Measurements from ENCODE around the gene PTPRD.

The PTPRD gene

DNA sequence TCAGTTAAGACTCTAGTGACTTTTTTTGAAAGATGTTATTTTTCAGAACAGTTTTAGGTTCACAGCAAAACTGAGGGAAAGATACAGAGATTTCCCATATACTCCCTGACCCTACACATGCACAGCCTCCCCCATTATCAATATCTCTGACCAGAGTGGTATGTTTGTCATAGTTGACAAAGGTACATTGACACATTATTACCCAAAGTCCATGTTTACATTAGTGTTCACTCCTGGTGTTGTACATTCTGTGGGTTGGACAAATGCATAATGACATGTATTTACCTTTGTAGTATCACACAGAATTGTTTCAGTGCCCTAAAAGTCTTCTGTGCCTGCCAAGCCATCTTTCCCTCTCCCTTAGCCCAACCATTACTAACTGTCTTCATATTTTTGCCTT lies 2342.6 kb downstream of the PTPRD start:
- DNase-seq (ENCODE audit: low read depth, low spot score): no peak

DNA sequence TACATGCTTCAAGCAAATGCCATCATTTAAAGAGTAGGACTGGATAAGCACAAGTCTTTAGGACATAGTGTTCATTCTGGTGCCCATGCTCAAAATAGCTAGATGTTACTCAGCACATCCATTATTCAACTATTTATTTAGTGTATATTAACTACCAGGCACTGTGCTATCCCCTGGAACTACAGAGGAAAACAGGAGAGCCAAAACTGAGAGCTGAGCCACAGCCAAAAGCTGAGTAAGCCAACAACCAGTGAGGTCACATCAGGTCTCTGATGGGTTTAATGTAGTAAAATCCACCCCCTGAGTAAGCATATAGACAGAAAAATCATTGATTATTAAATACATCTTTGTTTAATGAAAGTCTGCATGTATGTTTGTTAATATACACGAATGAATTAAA lies 2343.9 kb downstream of the PTPRD start:
- DNase-seq (ENCODE audit: low read depth, low spot score): no peak

- DNase-seq (ENCODE audit: low read depth, low spot score): no peak
Observed at GRCh38 chr9:8268216-8268878, 2344.5 kb downstream of the PTPRD start.

DNA sequence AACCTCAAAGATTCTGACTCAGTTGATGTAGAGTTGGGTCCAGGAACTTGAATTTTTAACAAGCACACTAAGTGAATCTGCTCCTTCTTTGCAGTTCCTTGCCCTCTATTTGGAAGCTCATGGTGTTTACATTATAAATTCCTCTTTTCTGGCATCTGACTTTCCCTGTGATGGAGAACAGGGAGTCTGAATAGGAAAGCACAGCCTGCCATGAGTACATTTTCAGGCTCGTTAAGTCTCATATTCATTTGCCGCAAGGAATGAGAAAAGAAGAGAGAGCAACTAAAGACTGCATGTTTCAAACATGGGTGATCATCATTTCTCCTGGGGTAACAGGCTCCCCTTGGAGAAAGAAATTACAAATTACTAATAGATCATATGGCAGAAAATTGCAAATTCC lies 2345.2 kb downstream of the PTPRD start:
- DNase-seq (ENCODE audit: low read depth, low spot score): no peak

DNA sequence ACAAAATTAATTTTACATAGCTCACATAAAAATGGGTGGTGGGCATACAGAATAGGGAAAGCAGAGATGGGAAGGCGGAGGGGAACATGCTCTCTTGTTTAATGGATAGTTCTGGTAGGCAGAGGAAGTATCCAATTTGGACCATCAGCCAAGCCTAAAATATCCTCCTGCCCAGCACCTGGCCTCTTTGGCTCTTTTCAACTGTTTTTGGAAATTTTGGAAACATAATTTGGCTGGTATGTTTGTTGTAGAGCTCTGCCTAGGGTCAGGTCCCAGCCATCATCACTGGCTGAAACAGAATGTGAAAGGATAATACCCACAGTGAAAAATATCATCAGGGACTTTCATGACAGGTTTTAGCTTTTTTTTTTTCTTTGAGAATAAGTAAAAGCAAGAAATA lies 2345.9 kb downstream of the PTPRD start:
- DNase-seq (ENCODE audit: low read depth, low spot score): no peak

DNA sequence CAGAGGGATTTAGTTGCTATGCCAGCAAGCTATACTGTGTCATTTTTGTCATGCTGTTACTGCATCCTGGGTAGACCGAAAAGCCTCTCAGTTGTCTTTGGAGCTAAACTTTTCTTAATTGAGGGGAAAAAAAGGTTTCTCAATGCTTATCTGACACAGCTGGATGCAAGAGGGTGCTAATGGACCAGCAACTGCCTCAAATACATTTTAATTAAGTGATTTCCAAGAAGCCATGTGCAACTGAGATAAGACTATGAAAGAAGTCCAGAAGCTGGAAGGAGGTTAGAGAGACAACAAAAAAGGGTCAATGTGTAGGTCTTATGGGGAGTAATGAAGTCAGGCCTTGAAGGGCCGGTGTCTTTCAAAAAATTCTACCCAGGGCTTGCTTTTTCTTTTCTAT lies 2347.5 kb downstream of the PTPRD start:
- no peak for DNase-seq (ENCODE audit: low read depth, low spot score)

Data from astrocyte of the hippocampus (primary cell).